Measurements from ENCODE around the gene CFL1. TPM values are rescaled to one million over a fixed set of nuclear protein-coding genes. Genes with fewer than 3 reads are reported as not detected.
A peak's percentile ranks its signal among the peaks of the same experiment; 100 is the strongest.

The CFL1 gene
- total RNA-seq = 589 TPM

DNA sequence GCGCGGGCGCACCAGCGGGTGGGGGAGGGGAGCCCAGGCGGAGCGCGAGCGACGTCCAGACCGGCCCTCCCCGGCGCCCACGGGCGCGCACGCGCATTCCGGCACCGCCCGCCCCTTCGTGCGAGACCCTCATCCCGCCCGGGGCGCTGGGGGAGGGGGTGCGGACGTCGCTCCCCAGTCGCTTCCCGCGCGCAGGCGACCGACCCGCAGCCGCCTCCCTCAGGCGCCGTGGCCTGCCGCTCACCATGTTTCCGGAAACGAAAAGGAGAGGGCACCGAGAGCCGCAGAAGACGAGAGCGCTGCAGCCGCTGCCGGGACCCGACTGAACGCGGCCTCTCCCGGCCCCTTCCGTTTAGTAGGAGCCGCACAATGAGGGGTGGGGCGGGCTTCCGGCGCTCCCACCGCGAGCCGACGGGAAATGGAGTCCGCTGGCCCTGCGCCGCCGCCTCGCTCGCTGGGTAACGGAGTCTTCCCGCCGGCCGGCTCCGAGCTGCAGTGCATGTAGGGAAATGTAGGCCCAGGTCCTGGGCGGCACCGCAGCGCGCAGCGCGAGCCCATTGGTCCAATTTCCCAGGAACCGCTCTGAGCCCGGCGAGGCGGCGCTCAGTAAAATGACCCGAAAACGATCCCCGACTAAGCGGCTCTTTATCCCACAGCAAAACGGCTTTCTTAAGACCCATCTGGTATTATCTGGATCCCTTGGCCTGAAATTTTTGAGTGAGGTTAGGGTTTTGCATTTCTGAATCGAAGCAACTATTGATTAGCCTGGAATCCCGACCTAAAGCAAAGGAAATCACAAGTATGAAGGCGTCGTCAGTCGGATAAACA lies at the start of gene CFL1:
CFL1 (minus strand) TSS at position 328 of the 828 bp plus-strand sequence; CDS start at position 247, 81 bp downstream.
- H3K4me1 ChIP-seq = peaks cover 52% of the 10 kb centered on the region
- intact Hi-C loops (cut with DNase I) = no loop called here

DNA sequence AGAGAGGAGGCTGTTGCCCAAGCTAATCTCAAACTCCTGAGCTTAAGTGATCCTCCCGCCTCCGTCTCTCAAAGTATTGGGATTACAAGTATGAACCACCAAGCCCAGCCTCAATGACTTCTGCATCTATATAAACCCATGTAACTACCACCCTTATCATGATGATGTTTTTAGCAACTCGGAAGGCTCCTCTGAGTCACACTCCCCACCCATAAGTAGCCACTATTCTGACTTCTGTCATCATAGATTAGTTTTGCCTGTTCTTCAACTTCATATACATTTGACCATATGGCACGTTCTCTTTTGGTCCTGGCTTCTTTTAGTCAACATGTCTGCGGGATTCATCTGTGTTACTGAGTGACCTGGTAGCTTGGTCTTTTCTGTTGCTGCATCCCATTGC lies 48.6 kb upstream of the CFL1 start:
- Histone ChIP-seq H3K27me3 (no peaks in the 10 kb centered on the region), H3K4me3 (no peak overlapping the region), H3K27ac (no peak overlapping the region), H3K36me3 (no peaks in the 10 kb centered on the region), H3K4me1 (peaks cover 6% of the 10 kb centered on the region), H3K9me3 (no peaks in the 10 kb centered on the region)
- intact Hi-C loops (cut with DNase I) = no loop called here
- TF ChIP-seq POLR2A (IDR thresholded peaks at IDR 0.05) (no peak), POLR2AphosphoS5 (IDR thresholded peaks at IDR 0.05; ENCODE audit: insufficient read depth in 1 of 2, low read depth in 1 of 2) (no peak)
- TF ChIP-seq, protein P1, sequence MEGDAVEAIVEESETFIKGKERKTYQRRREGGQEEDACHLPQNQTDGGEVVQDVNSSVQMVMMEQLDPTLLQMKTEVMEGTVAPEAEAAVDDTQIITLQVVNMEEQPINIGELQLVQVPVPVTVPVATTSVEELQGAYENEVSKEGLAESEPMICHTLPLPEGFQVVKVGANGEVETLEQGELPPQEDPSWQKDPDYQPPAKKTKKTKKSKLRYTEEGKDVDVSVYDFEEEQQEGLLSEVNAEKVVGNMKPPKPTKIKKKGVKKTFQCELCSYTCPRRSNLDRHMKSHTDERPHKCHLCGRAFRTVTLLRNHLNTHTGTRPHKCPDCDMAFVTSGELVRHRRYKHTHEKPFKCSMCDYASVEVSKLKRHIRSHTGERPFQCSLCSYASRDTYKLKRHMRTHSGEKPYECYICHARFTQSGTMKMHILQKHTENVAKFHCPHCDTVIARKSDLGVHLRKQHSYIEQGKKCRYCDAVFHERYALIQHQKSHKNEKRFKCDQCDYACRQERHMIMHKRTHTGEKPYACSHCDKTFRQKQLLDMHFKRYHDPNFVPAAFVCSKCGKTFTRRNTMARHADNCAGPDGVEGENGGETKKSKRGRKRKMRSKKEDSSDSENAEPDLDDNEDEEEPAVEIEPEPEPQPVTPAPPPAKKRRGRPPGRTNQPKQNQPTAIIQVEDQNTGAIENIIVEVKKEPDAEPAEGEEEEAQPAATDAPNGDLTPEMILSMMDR (IDR thresholded peaks at IDR 0.05) = no peak
- no peak for DNase-seq (ENCODE audit: extremely low spot score in 2 of 2)

More for the DNA sequence above, at the start of gene CFL1:
- Histone ChIP-seq H3K4me3 (peak within 1 kb of the TSS; percentile 95 to 100), H3K36me3 (peaks cover 0 to 45% of the 10 kb centered on the region in 2 donors), H3K27ac (peak within 1 kb of the TSS; percentile 93), H3K27me3 (no peaks in the 10 kb centered on the region), H3K9me3 (no peaks in the 10 kb centered on the region)
- TF ChIP-seq POLR2AphosphoS5 (IDR thresholded peaks at IDR 0.05; ENCODE audit: insufficient read depth in 1 of 2, low read depth in 1 of 2) (peak; percentile 97 to 99), POLR2A (IDR thresholded peaks at IDR 0.05) (peak; percentile 2 to 92)
- TF ChIP-seq, protein P1 (IDR thresholded peaks at IDR 0.05) = peak in 1 of 3 experiments; percentile 11
- peak in 1 of 2 donors; percentile 97 for DNase-seq (ENCODE audit: extremely low spot score in 2 of 2)

DNA sequence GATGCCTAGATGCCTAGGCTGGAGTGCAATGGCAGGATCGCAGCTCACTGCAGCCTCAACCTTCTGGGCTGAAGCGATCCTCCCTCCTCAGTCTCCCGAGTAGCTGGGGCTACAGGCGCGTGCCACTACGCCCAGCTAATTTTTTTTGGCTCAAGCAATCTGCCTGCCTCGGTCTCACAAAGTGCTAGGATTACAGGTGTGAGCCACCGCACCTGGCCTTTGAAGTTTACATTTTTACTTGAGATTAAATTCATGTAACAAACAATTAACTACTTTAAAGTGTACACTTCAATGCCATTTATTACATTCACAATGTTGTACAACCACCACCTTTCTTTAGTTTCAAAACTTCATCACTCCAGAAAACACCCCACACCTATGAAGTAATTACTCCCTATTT lies 45.7 kb upstream of the CFL1 start:
- no peak overlapping the region for H3K4me3 ChIP-seq
- H3K36me3 ChIP-seq = no peaks in the 10 kb centered on the region
- intact Hi-C loops (cut with DNase I) = no loop called here
- no peaks in the 10 kb centered on the region for H3K27me3 ChIP-seq
- H3K27ac ChIP-seq = no peak overlapping the region
- H3K9me3 ChIP-seq = no peaks in the 10 kb centered on the region
- TF ChIP-seq, protein P1 (IDR thresholded peaks at IDR 0.05) = no peak
- TF ChIP-seq POLR2AphosphoS5 (IDR thresholded peaks at IDR 0.05; ENCODE audit: insufficient read depth in 1 of 2, low read depth in 1 of 2) = no peak
- TF ChIP-seq POLR2A (IDR thresholded peaks at IDR 0.05) = no peak
- no peak for DNase-seq (ENCODE audit: extremely low spot score in 2 of 2)
- H3K4me1 ChIP-seq = peaks cover 15% of the 10 kb centered on the region

DNA sequence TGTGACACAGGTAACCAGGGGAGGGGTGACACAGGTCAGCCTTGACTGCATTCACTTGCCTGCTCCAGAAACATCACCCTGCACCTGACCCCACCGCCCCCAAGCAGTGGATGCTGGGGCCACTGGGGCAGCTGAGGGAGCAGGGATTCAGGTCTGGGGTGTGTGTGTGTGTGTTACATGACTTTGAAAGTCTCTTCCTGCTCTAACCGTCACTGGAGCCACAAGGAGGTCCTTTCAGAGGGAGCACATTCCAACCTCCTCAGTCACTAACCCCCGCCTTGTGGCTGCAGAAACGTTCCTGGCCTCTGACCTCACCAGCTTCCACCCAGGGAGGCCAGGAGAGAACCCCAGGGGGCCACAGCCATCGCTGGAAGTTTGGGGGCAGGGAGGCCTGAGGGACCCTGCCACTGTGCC lies 45.1 kb upstream of the CFL1 start:
- Histone ChIP-seq H3K27me3 (no peaks in the 10 kb centered on the region), H3K9me3 (no peaks in the 10 kb centered on the region), H3K36me3 (no peaks in the 10 kb centered on the region), H3K4me3 (no peak overlapping the region), H3K27ac (no peak overlapping the region), H3K4me1 (peaks cover 17% of the 10 kb centered on the region)
- DNase-seq (ENCODE audit: extremely low spot score in 2 of 2) = no peak
- TF ChIP-seq POLR2AphosphoS5 (IDR thresholded peaks at IDR 0.05; ENCODE audit: insufficient read depth in 1 of 2, low read depth in 1 of 2) (no peak), POLR2A (IDR thresholded peaks at IDR 0.05) (no peak)
- TF ChIP-seq, protein P1 (IDR thresholded peaks at IDR 0.05) = no peak
- intact Hi-C loops (cut with DNase I) = no loop called here

DNA sequence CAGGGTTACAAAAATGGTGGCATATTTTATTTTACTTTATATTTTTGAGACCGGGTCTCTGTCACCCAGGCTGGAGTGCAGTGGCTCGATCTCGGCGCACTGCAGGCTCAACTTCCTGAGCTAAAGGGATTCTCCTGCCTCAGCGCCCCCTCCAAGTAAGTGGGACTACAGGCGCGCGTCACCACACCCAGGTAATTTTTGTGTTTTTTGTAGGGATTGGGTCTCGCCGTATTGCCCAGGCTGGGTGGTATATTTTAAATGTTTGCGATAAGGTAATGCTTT lies 42.9 kb upstream of the CFL1 start:
- intact Hi-C loops (cut with DNase I) = no loop called here
- no peak for DNase-seq (ENCODE audit: extremely low spot score in 2 of 2)
- H3K4me3 ChIP-seq = peak overlapping the region in 1 of 2 donors; percentile 55
- H3K27me3 ChIP-seq = no peaks in the 10 kb centered on the region
- peak overlapping the region; percentile 16 for H3K27ac ChIP-seq
- no peak for TF ChIP-seq POLR2AphosphoS5 (IDR thresholded peaks at IDR 0.05; ENCODE audit: insufficient read depth in 1 of 2, low read depth in 1 of 2)
- TF ChIP-seq POLR2A (IDR thresholded peaks at IDR 0.05) = no peak
- TF ChIP-seq, protein P1 (IDR thresholded peaks at IDR 0.05) = no peak
- peaks cover 17% of the 10 kb centered on the region for H3K4me1 ChIP-seq
- no peaks in the 10 kb centered on the region for H3K9me3 ChIP-seq
- H3K36me3 ChIP-seq = no peaks in the 10 kb centered on the region

Data from vagina (tissue), 2 donors.